PC-9 (cell line): Measurements from ENCODE around the gene CDC42BPA.

Experiments used
- CTCF ChIP-seq: fragments of 200-600 bp; sonication (generic); conservative IDR thresholded peaks from 2 replicates; pipeline ENCODE4 v1.6.1; 2017; ENCODE audit warnings: mixed run types, antibody characterized with exemption, mild to moderate bottlenecking, moderate library complexity
- EZH2 ChIP-seq: fragments of 200-600 bp; sonication (generic); IDR thresholded peaks from 2 replicates; pipeline ENCODE4 v1.8.0; 2017; ENCODE audit warnings: antibody characterized with exemption, low read depth

GRCh38 chr1:227316456-227316855 is 1.8 kb downstream of the CDC42BPA start:
- TF ChIP-seq CTCF: no peak
- TF ChIP-seq EZH2: no peak
